GM13977 (cell line): ENCODE results near the gene UROC1.

Source experiments
- DNase-seq: peaks from one replicate; pipeline ENCODE4 v3.0.0; 2012; ENCODE audit warnings: low spot score
- in situ Hi-C: fragments of 300-500 bp; cut with MboI; formaldehyde crosslinking; loops from one replicate; pipeline ENCODE4 v1.12.0; 2022; ENCODE audit warnings: low sequenced_read_pairs, low pct_unique_long_range_greater_than_20kb, mixed read lengths, inconsistent platforms; ENCODE audit not compliant: unreplicated experiment
- TF ChIP-seq, protein P1 (sequence below): IDR thresholded peaks from 2 replicates; pipeline ENCODE4 v1.5.1; 2012; ENCODE audit warnings: mild to moderate bottlenecking, control low read depth; ENCODE audit not compliant: insufficient read depth; ENCODE audit errors: extremely low read depth, missing control alignments

Gene UROC1

DNA sequence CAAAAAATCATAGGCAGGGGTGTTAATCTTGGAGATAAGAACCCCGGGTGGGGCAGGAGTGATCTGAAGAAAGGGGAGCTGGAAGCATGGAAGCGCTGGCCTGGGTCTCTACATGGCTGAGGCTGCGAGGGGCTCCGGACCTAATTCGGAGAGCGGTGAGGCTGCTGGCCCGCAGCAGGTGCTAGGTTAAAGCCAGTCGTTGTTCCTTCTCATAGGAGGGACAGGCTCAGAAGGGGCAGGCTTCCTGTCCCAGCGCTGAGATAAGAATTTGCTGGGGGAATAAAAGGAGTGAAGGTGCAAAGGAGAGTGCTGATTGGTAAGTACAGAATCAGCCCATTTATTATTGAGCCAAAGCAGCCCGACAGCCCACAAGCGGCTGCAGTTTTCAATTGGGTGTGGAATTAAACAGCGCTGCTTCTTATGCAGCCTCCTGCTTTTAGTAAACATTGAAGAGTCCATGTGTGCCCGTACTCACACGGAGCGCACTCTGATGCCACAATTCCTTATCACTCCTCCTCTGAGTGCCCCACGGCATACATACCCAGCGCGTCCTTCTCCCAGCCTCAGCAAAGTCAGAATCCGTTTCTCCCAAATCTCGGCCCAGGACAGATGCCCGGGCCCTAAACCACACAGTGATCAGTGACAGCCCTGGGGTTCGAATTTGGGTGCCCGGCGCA, 23.5 kb upstream of the UROC1 start:
- TF ChIP-seq, protein P1, sequence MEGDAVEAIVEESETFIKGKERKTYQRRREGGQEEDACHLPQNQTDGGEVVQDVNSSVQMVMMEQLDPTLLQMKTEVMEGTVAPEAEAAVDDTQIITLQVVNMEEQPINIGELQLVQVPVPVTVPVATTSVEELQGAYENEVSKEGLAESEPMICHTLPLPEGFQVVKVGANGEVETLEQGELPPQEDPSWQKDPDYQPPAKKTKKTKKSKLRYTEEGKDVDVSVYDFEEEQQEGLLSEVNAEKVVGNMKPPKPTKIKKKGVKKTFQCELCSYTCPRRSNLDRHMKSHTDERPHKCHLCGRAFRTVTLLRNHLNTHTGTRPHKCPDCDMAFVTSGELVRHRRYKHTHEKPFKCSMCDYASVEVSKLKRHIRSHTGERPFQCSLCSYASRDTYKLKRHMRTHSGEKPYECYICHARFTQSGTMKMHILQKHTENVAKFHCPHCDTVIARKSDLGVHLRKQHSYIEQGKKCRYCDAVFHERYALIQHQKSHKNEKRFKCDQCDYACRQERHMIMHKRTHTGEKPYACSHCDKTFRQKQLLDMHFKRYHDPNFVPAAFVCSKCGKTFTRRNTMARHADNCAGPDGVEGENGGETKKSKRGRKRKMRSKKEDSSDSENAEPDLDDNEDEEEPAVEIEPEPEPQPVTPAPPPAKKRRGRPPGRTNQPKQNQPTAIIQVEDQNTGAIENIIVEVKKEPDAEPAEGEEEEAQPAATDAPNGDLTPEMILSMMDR = no peak
- DNase-seq = no peak
- in situ Hi-C loops = no loop called here

DNA sequence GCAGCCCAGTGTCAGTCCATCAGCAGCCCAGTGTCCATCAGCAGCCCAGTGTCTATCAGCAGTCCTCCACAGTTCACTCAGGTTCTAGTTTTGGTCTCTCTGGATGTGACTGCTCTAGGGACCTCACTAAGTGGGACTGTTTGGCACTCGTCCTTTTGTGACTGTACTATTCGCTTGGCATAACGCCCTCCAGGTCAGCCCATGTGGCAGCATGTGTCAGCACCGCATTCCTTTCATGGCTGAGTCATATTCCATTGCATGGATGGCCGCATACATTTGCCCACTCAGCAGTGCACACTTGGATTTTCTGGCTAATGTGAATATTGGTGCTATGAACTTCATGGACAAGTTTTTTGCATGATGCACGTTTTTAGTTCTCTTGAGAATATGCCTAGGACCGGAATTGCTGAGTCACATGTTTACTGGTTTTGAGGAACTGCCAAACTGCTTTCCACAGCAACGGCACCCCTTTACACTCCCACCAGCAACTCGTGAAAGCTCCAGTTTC, 22.8 kb upstream of the UROC1 start:
- TF ChIP-seq, protein P1 = no peak
- DNase-seq = no peak
- in situ Hi-C loops = no loop called here

DNA sequence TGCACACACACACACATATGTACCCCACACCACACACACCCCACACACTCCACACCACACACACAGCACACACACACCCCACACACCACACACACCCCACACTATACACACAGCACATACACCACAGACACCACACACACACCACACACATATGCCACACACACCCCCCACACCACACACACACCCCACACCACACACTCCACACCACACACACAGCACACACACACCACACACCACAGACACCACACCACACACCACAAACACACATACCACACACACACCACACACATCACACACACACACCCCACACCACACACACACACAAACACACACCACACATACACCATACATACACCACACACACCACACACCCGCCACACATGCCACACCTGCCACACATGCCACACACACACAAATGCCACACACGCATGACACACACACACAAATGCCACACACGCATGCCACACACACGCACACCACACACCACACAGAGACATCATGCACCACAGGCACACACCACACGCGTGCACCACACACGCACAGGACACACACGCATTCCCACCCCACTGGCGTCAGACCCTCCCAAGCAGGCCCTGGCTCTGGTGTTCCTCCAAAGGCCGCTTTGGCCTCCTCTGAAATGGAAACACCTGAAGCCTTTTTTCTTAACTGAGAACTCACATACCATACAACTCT, 22.1 kb upstream of the UROC1 start:
- TF ChIP-seq, protein P1 = no peak
- in situ Hi-C loops = no loop called here
- no peak for DNase-seq

DNA sequence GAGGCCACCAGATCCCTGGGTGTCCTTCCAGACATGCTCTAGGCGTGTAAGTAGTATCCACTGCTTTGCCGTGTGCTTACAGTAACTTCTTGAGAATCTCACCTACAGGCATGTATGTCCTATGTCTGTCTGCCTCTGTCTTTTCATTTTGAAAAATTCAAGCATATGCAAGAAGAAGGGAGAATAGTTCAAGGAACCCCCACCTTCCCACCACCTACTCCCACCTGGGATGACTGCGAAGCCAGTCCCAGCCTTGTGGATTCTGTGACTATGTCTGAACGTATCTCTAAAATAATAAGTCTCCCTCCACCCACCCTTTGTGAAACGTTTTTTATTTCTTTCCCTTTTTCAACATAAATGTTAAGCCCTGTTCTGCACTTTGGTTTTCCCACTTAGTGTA, 21.4 kb upstream of the UROC1 start:
- DNase-seq = no peak
- in situ Hi-C loops = no loop called here
- TF ChIP-seq, protein P1 = no peak

DNA sequence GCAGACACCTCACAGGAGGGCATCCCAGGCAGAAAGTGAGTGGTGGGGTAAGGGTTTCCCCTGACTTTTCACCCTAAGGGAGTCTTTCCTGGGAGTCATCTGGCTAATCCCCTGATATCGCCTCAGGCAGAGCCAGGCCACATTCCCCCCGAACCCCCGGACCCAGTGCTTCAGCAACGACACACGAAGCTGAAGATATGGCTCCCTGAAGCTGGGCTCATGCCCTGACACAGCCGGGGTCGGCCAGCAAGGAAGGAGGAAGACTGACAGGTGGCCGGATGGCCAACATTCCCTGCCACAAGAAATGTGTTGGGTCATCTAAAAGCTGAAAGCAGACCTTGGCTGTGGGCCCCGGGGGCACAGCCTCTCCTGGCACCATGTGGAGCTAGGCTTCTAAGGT, 20.7 kb upstream of the UROC1 start:
- in situ Hi-C loops = no loop called here
- TF ChIP-seq, protein P1 = no peak
- DNase-seq = no peak

DNA sequence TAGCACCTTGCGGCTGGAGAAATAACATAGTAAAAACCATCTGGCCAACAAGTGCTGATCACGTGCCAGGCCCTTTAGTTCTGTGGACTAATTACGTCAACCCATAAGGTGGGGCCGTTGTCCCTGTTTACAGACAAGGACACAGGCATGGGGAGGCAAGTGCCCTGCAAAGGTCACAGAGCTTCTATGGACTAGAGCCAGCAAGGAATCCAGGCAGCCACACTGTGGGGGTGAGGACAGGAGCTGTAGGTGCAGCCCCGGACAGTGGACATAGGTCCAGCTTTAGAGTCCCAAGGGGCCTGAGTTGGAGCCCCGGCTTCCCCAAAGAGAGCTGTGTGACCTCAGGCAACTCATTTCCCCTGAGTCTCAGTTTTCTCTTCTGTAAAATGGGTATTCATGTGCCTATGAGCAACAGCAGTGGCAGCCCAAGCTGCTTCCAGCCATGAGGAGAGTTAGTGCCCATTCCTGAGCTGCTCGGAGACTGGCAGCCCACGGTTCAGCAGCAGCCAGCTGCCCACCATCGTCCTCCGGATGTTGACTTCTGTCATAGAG, 20.2 kb upstream of the UROC1 start:
- DNase-seq = no peak
- TF ChIP-seq, protein P1 = no peak
- in situ Hi-C loops = no loop called here
